Fibroblast of skin of right quadriceps (primary cell): ENCODE data around the gene NLRP6.
"Not testable (repeated sequence)": the region's sequence is repeated elsewhere in the genome, so short reads cannot be mapped to it uniquely, and the experiment has no call there.

Experiments used
- DNase-seq: peaks from one replicate; pipeline ENCODE4 v3.0.0-alpha.2; 2013

Gene NLRP6

GRCh38 chr11:278001-278951 is at the start of gene NLRP6:
Gene NLRP6 (plus strand): TSS chr11:278407. CDS start chr11:278570, 163 bp downstream.
- DNase-seq = no peak

- no peak for DNase-seq
Observed at GRCh38 chr11:230431-230830, 47.8 kb upstream of the NLRP6 start.

GRCh38 chr11:232783-233565 is 45.2 kb upstream of the NLRP6 start:
- DNase-seq = no peak

- DNase-seq = no peak
Observed at GRCh38 chr11:235180-235579, 43.0 kb upstream of the NLRP6 start.

- no peak for DNase-seq
Observed at GRCh38 chr11:235609-235996, 42.6 kb upstream of the NLRP6 start.

- peak; percentile 85 for DNase-seq
Observed at GRCh38 chr11:235997-236773, 42.0 kb upstream of the NLRP6 start, which contains the start of gene SIRT3. Gene SIRT3 (minus strand): TSS chr11:236342. CDS start chr11:236328, 14 bp downstream.

- DNase-seq = peak; percentile 78
Observed at GRCh38 chr11:236774-237767, 41.1 kb upstream of the NLRP6 start, which contains the start of gene PSMD13. Gene PSMD13 (plus strand): TSS chr11:236976. CDS start chr11:237050, 74 bp downstream.

GRCh38 chr11:238346-238745 is 39.9 kb upstream of the NLRP6 start:
- DNase-seq = not testable (repeated sequence)

GRCh38 chr11:240315-240714 is 37.9 kb upstream of the NLRP6 start:
- no peak for DNase-seq

- no peak for DNase-seq
Observed at GRCh38 chr11:241634-242033, 36.6 kb upstream of the NLRP6 start.

GRCh38 chr11:244376-244775 is 33.8 kb upstream of the NLRP6 start:
- DNase-seq = no peak

GRCh38 chr11:249062-249461 is 29.1 kb upstream of the NLRP6 start:
- DNase-seq = no peak

GRCh38 chr11:250274-250673 is 27.9 kb upstream of the NLRP6 start:
- no peak for DNase-seq

- peak; percentile 38 for DNase-seq
Observed at GRCh38 chr11:250740-251299, 27.4 kb upstream of the NLRP6 start.

GRCh38 chr11:251550-251949 is 26.7 kb upstream of the NLRP6 start:
- DNase-seq = no peak

- DNase-seq = no peak
Observed at GRCh38 chr11:252666-253065, 25.5 kb upstream of the NLRP6 start.

GRCh38 chr11:253160-253885 is 24.9 kb upstream of the NLRP6 start:
- DNase-seq = no peak

- DNase-seq = no peak
Observed at GRCh38 chr11:253886-254270, 24.3 kb upstream of the NLRP6 start.

GRCh38 chr11:255176-255575 is 23.0 kb upstream of the NLRP6 start:
- peak; percentile 56 for DNase-seq

GRCh38 chr11:255816-256215 is 22.4 kb upstream of the NLRP6 start:
- DNase-seq = no peak
